Subcutaneous abdominal adipose tissue (tissue), 5 donors: Measurements from ENCODE around the gene EXD3.

Source experiments
- H3K27ac ChIP-seq: one replicate; pipeline ENCODE4 v1.7.0; 2013; ENCODE audit warnings: low read depth, mild to moderate bottlenecking, inconsistent platforms, low read length, moderate library complexity
- H3K27me3 ChIP-seq, 5 donors: one replicate each; pipeline ENCODE4 v1.7.0; 2013; ENCODE audit warnings: low read length in 5 of 5, inconsistent platforms in 1 of 5; ENCODE audit not compliant: control insufficient read depth in 5 of 5, insufficient read depth in 4 of 5
- H3K36me3 ChIP-seq, 5 donors: one replicate each; pipeline ENCODE4 v1.7.0; 2013; ENCODE audit warnings: low read length in 5 of 5; ENCODE audit not compliant: control insufficient read depth in 5 of 5, insufficient read depth in 5 of 5
- H3K4me1 ChIP-seq, 5 donors: one replicate each; pipeline ENCODE4 v1.7.0; 2013; ENCODE audit warnings: low read length in 5 of 5, mild to moderate bottlenecking in 3 of 5, moderate library complexity in 1 of 5; ENCODE audit not compliant: control insufficient read depth in 5 of 5, insufficient read depth in 5 of 5
- H3K4me3 ChIP-seq, 5 donors: one replicate each; pipeline ENCODE4 v1.7.0; 2013; ENCODE audit warnings: low read length in 5 of 5, low read depth in 1 of 5
- H3K9ac ChIP-seq, 5 donors: one replicate each; pipeline ENCODE4 v1.7.0; 2013; ENCODE audit warnings: low read length in 5 of 5, mild to moderate bottlenecking in 4 of 5, moderate library complexity in 3 of 5
- H3K9me3 ChIP-seq, 5 donors: one replicate each; pipeline ENCODE4 v1.7.0; 2013; ENCODE audit warnings: low read length in 5 of 5; ENCODE audit not compliant: control insufficient read depth in 5 of 5
- donor health status: healthy.
- donor health status: healthy.
- donor health status: healthy.
- donor health status: healthy.
- donor health status: healthy.

Gene EXD3

GRCh38 chr9:137402746-137403145 is 20.2 kb downstream of the EXD3 start:
- Histone ChIP-seq H3K9me3 (no peaks in the 10 kb centered on the region), H3K27ac (no peak overlapping the region)

GRCh38 chr9:137398561-137399468 is 24.1 kb downstream of the EXD3 start:
- Histone ChIP-seq H3K27me3 (no peaks in the 10 kb centered on the region), H3K9me3 (no peaks in the 10 kb centered on the region), H3K36me3 (peaks cover 0 to 7% (median 3%) of the 10 kb centered on the region in 5 donors), H3K9ac (no peak overlapping the region), H3K4me3 (no peak overlapping the region), H3K27ac (no peak overlapping the region), H3K4me1 (no peaks in the 10 kb centered on the region)

More at GRCh38 chr9:137402746-137403145, 20.2 kb downstream of the EXD3 start:
- no peak overlapping the region for H3K9ac ChIP-seq
- H3K36me3 ChIP-seq, result peaks cover 0 to 7% (median 0%) of the 10 kb centered on the region in 5 donors
- no peaks in the 10 kb centered on the region for H3K27me3 ChIP-seq
- H3K4me1 ChIP-seq, result peaks cover 0 to 18% (median 12%) of the 10 kb centered on the region in 5 donors
- H3K4me3 ChIP-seq, result no peak overlapping the region

GRCh38 chr9:137397675-137398423 is 25.1 kb downstream of the EXD3 start:
- Histone ChIP-seq H3K36me3 (peaks cover 0 to 12% (median 3%) of the 10 kb centered on the region in 5 donors), H3K9me3 (no peaks in the 10 kb centered on the region), H3K4me1 (no peaks in the 10 kb centered on the region), H3K4me3 (no peak overlapping the region), H3K27ac (no peak overlapping the region), H3K9ac (no peak overlapping the region), H3K27me3 (no peaks in the 10 kb centered on the region)

- Histone ChIP-seq H3K36me3 (peaks cover 0 to 22% (median 6%) of the 10 kb centered on the region in 5 donors), H3K9me3 (no peaks in the 10 kb centered on the region), H3K27ac (no peak overlapping the region), H3K4me3 (no peak overlapping the region), H3K9ac (no peak overlapping the region), H3K4me1 (peaks cover 0 to 6% (median 0%) of the 10 kb centered on the region in 5 donors), H3K27me3 (no peaks in the 10 kb centered on the region)
Measured at GRCh38 chr9:137396634-137397367, 26.2 kb downstream of the EXD3 start.

- H3K9ac ChIP-seq, result no peak overlapping the region
- no peaks in the 10 kb centered on the region for H3K9me3 ChIP-seq
- peaks cover 0 to 23% (median 6%) of the 10 kb centered on the region in 5 donors for H3K36me3 ChIP-seq
- H3K4me1 ChIP-seq, result peaks cover 0 to 9% (median 0%) of the 10 kb centered on the region in 5 donors
- H3K27ac ChIP-seq, result no peak overlapping the region
- no peak overlapping the region for H3K4me3 ChIP-seq
- H3K27me3 ChIP-seq, result no peaks in the 10 kb centered on the region
Measured at GRCh38 chr9:137396227-137396626, 26.7 kb downstream of the EXD3 start.

GRCh38 chr9:137395666-137396010 is 27.3 kb downstream of the EXD3 start:
- peaks cover 0 to 15% (median 0%) of the 10 kb centered on the region in 5 donors for H3K4me1 ChIP-seq
- no peak overlapping the region for H3K9ac ChIP-seq
- no peaks in the 10 kb centered on the region for H3K9me3 ChIP-seq
- H3K4me3 ChIP-seq, result no peak overlapping the region
- no peak overlapping the region for H3K27ac ChIP-seq
- H3K36me3 ChIP-seq, result peaks cover 0 to 25% (median 6%) of the 10 kb centered on the region in 5 donors
- H3K27me3 ChIP-seq, result no peaks in the 10 kb centered on the region

- H3K27me3 ChIP-seq, result no peaks in the 10 kb centered on the region
- H3K9me3 ChIP-seq, result no peaks in the 10 kb centered on the region
- H3K9ac ChIP-seq, result no peak overlapping the region
- no peak overlapping the region for H3K4me3 ChIP-seq
- H3K36me3 ChIP-seq, result peaks cover 0 to 25% (median 6%) of the 10 kb centered on the region in 5 donors
- no peak overlapping the region for H3K27ac ChIP-seq
- H3K4me1 ChIP-seq, result peaks cover 0 to 19% (median 0%) of the 10 kb centered on the region in 5 donors
Measured at GRCh38 chr9:137394866-137395665, 27.9 kb downstream of the EXD3 start.

GRCh38 chr9:137393176-137394150 is 29.5 kb downstream of the EXD3 start:
- Histone ChIP-seq H3K9me3 (no peaks in the 10 kb centered on the region), H3K4me3 (no peak overlapping the region), H3K36me3 (peaks cover 0 to 32% (median 10%) of the 10 kb centered on the region in 5 donors), H3K27ac (no peak overlapping the region), H3K27me3 (no peaks in the 10 kb centered on the region), H3K4me1 (peaks cover 0 to 24% (median 0%) of the 10 kb centered on the region in 5 donors), H3K9ac (no peak overlapping the region)
